ENCODE data around the gene CEBPA.

DNA sequence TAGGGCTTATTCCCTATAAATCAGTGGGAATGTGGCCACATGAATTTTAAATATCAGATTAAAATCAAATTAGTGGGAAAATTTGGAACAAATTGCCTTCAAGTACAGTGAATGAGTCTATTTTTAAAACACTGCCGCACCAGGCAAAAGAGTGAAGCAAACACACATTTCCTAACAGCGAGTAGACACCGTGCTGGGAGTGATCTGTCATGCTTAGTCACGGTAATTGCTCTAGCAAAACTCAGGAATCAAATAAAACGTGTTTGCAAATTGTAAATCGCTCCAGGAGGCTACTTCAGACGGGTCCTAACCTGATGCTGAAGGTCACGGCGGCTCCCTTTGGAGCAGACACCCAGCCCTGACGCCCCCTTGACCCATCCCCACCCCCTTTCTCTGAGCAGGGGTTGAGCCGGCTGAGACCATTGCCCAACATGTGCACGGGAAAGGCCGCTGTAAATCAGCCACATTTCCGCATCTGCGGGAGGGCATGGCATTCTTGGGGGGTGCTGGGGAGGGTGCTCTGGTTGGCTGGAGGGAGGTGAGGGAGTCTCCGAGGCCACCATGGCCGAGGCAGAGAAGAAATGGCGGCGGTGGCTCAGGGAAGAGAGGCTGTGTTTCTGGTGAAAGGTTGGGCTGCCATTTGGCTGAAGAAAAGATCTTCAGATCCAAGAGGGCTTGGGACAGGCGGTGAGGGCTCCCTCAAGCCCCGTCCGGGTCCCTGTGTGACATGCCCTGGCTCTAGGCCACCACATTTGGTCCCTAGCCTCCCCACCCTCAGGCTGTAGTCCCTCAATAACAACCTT is 8.9 kb downstream of the CEBPA start:
- TF ChIP-seq, protein P1, sequence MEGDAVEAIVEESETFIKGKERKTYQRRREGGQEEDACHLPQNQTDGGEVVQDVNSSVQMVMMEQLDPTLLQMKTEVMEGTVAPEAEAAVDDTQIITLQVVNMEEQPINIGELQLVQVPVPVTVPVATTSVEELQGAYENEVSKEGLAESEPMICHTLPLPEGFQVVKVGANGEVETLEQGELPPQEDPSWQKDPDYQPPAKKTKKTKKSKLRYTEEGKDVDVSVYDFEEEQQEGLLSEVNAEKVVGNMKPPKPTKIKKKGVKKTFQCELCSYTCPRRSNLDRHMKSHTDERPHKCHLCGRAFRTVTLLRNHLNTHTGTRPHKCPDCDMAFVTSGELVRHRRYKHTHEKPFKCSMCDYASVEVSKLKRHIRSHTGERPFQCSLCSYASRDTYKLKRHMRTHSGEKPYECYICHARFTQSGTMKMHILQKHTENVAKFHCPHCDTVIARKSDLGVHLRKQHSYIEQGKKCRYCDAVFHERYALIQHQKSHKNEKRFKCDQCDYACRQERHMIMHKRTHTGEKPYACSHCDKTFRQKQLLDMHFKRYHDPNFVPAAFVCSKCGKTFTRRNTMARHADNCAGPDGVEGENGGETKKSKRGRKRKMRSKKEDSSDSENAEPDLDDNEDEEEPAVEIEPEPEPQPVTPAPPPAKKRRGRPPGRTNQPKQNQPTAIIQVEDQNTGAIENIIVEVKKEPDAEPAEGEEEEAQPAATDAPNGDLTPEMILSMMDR (IDR thresholded peaks at IDR 0.05), result no peak
- peak in 1 of 2 donors; percentile 7 for TF ChIP-seq POLR2A (IDR thresholded peaks at IDR 0.05)
